ENCODE measurements around the gene FLCN.

- TF ChIP-seq, protein P1, sequence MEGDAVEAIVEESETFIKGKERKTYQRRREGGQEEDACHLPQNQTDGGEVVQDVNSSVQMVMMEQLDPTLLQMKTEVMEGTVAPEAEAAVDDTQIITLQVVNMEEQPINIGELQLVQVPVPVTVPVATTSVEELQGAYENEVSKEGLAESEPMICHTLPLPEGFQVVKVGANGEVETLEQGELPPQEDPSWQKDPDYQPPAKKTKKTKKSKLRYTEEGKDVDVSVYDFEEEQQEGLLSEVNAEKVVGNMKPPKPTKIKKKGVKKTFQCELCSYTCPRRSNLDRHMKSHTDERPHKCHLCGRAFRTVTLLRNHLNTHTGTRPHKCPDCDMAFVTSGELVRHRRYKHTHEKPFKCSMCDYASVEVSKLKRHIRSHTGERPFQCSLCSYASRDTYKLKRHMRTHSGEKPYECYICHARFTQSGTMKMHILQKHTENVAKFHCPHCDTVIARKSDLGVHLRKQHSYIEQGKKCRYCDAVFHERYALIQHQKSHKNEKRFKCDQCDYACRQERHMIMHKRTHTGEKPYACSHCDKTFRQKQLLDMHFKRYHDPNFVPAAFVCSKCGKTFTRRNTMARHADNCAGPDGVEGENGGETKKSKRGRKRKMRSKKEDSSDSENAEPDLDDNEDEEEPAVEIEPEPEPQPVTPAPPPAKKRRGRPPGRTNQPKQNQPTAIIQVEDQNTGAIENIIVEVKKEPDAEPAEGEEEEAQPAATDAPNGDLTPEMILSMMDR (IDR thresholded peaks at IDR 0.05; ENCODE audit: borderline replicate concordance, extremely low read depth, low read length, poor library complexity, severe bottlenecking), result no peak
- TF ChIP-seq EZH2 (IDR thresholded peaks at IDR 0.05; ENCODE audit: borderline replicate concordance, low read depth, low read length, severe bottlenecking), result no peak
Observed at GRCh38 chr17:17165666-17166308, 71.2 kb downstream of the FLCN start.

Measured in DND-41 (cell line).